Glomerular endothelial cell (primary cell): ENCODE data around the gene GSN. TPM values are rescaled to one million over a fixed set of nuclear protein-coding genes. Genes with fewer than 3 reads are reported as not detected.

Source experiments
- DNase-seq: peaks from one replicate; pipeline ENCODE4 v3.0.0-alpha.2; 2011; ENCODE audit warnings: low read depth, low spot score; ENCODE audit errors: extremely low read depth
- total RNA-seq: library from RNA; depleted of rRNA; stranded (reverse); fragments of >200 nt; gene quantifications from 2 replicates; pipeline ENCODE4 v1.2.3, GENCODE V29; 2015

The GSN gene
- total RNA-seq, 1 donor from 2014 or later: 243 TPM

GRCh38 chr9:121344184-121344583 is 76.2 kb downstream of the GSN start:
- no peak for DNase-seq

- no peak for DNase-seq
Observed at GRCh38 chr9:121345070-121345469, 77.1 kb downstream of the GSN start.

DNA sequence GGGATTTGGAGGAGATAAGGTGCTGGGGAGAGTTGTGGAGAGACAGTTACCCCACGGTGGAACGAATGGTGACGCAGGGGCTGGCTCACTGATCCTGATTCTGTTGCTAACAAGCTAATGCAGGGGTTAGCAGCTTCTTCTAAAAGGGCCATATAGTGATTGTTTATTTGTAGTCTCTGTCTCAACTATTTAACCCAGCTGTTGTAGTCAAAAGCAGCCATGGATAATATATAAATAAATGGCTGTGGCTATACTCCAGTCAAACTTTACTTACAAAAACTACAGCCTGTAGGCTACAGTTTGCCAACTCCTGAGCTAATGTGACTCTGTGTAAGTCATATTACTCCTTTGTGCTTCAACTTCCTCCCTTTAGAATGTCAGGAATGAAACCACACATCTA is 80.3 kb downstream of the GSN start:
- no peak for DNase-seq

- no peak for DNase-seq
Observed at GRCh38 chr9:121349009-121349408, 81.0 kb downstream of the GSN start.

DNA sequence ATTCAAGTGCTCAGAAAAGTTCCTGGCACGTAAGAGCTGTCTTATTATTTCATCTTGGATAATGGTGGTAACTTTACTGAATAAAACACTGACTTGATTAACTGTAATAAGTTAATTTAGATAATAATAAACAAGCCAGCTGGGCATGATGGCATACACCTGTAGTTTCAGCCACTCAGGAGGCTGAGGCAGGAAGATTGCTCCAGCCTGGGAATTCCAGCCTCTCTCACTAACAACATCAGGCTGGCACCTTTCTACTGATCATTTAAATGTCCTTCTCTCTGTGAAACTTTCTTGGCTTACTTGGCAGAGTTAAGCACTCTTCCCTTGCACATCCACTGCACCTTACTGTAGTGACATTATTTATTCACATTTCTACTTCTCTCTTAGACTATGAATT is 82.1 kb downstream of the GSN start:
- DNase-seq: no peak

GRCh38 chr9:121350993-121351561 is 83.1 kb downstream of the GSN start:
- DNase-seq: peak; percentile 92

DNA sequence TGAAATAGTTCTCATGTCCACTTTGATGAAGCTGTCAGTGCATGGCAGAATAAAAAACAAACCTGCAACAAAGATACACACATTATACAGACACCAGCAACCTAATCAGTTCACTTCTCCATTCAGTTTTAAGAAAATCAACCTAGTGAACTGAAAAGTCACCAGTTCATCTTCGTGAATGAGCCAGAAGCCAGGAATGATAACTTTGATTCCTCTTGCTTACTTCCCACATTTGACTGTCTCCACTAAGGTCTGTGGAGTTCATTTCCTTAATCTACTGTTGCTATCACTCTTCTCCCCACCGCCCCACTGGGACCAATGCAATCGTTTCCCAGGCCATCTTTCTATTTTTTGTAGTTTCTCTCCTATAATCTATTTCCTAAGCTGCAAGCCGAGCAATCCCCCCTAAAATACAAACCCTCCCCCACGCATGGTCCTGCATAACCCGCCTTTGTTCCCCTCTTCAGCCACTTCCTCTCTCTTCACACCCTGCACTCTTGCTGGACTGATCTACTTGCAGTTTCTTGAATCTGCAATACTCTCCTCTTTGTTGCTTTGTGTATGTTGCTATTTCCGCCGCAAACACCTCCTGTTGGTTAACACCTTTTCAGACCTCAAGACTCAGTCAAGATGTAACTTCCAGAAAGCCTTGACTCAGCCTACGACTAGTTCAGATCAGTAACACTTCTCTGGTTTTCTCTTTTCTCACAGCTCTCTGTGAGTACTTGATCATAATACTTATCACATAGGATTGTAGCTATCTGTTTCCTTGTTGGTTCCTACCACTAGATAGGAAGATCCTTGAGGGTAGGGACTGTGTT is 85.5 kb downstream of the GSN start:
- no peak for DNase-seq

DNA sequence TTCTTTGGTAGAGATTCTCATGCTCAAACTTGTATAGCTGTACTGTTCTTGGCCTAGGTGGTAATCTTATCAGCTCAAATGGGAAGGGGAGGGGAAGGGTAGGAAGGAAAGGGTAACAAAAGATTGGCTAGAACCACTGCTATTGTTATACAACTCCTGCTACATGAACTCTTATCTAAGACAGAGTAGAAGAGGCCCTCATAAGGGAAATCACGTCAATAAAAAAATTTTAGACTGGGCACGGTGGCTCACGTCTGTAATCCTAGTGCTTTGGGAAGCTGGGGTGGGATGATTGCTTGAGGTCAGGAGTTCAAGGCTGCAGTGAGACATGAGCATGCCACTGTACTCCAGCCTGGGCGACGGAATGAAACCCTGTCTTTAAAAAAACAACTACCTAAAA is 86.2 kb downstream of the GSN start:
- DNase-seq: peak; percentile 86

GRCh38 chr9:121354762-121355161 is 86.8 kb downstream of the GSN start:
- no peak for DNase-seq

- DNase-seq: no peak
Observed at GRCh38 chr9:121357011-121357410, 89.0 kb downstream of the GSN start.

GRCh38 chr9:121358751-121359150 is 90.8 kb downstream of the GSN start:
- DNase-seq: no peak

DNA sequence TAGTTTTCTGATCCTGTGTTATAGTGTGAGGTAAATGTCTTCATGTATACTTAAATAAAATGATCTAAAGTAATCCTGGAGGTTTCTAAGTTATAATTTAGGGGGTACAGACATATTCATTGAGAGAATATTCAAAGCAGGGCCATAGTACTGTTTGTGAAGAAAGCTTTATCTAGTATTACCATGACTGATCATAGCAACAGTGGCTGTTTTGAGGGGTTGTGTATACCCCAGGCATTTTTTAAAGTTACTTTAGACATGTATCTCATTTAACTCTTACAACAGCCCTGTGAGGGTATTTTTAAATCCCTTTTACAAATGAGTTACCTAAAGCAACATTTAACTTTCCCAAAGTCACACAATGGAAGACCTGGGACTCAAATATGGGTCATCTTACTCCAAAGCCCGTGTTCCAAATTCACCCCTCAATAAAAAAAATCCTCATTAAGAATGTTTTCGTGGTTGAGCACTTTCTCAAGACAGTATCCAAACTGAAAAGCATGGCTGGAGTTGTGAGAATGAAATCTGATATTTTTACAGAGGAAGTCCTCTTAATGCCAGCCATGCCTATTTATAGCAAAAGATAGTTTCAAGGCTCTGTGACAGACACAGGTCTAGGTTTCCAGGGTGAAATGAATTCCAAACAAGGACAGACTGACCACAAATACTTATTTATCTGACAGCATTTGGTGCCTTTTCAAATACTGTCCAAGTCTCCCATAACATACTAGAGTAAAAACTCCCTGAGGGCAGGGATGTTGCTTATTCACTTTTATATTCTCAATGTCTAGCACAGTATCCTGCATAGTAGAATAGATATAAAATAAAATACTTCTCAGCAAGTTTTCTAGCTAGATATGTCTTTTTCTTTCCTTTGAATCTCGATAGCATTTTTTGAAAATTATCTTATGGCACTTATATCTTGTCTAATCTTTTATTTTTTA is 91.7 kb downstream of the GSN start:
- no peak for DNase-seq

DNA sequence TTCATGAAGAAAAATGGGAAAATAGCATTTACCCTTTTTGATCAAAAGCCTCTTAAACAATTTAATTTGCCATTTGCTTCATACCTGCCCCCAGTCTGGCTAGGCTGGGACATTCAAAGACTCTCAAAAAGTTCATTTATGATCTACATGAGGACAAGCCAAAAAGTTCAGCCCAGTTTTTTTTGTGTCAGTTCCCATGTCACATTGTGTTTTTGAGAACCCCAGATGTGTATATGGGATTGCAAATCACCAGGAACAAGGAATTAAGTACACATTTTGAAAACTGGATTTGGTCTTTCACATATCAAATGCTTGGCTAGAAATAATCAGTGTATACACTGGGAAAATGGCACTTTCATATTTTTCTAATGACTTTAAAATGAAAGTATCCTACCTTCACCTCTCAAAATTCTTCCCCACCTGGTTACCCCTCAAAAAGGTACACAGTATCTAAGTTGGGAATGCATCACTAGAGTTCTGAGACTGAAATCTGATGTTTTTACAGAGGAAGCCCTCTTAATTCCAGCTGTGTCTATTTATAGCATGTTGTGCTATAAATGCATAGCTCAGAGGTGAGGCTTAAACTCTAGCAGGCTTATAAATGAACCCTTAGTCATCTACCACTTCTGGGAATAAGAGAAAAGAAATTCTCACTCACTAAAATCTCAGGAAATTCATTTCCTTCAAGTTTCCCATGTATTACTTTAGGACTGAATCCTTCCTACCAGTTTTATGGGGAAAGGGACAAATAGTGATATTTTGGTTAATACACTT is 92.8 kb downstream of the GSN start:
- no peak for DNase-seq

- DNase-seq: no peak
Observed at GRCh38 chr9:121362813-121363621, 95.1 kb downstream of the GSN start.

DNA sequence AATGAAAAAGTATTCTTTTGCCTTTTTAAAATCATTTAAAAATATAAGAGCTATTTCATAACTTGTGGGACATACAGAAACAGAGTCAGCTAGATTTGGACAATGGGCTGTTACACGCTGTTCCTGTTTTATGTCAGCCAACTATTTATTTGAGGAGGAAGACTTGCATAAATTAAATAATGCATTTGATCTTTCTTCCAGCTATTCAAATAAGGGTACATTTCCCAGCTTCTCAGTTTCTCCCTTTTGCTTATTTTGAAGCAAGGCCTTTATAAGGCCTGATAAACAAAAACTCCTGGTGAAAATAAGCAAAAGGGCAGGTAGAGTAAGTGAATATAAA is 95.6 kb downstream of the GSN start:
- DNase-seq: no peak

DNA sequence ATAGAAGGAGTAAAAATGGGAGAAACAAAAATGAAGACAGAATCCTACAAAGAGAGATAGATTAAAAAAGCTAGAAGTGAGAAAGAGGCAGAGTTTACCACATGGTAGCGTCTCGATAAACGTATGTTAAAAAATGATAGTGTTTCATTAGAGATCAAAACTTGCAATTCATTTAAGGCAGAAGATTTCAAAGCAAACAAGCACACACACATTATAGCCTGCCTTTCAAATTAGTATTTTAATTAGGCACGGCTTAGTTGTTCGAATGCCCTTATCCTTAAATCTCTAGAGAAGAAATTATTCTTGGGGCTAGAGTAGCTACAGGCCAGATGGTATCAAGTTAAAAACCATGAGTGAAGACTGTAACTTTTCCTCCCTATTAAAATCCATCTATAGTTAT is 96.1 kb downstream of the GSN start:
- no peak for DNase-seq

DNA sequence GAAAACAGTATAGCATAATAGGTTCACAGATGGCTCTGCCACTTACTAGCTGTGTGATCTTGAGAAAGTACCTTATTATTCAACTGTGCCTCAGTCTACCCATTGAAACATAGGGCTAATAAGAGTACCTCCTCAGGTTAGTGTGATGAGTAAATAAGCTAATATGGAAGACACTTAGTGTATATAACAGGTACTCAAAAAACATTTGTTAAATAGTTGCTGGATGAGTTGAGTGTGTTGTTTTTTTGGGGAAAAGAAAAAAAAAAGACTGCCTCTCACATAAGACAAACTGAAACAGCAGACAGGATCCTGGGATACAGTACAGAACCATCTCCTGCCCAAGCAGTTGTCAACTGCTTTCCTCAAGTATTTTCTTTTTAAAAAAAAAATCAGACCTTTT is 96.9 kb downstream of the GSN start:
- DNase-seq: no peak

- DNase-seq: no peak
Observed at GRCh38 chr9:121365564-121365963, 97.6 kb downstream of the GSN start.

DNA sequence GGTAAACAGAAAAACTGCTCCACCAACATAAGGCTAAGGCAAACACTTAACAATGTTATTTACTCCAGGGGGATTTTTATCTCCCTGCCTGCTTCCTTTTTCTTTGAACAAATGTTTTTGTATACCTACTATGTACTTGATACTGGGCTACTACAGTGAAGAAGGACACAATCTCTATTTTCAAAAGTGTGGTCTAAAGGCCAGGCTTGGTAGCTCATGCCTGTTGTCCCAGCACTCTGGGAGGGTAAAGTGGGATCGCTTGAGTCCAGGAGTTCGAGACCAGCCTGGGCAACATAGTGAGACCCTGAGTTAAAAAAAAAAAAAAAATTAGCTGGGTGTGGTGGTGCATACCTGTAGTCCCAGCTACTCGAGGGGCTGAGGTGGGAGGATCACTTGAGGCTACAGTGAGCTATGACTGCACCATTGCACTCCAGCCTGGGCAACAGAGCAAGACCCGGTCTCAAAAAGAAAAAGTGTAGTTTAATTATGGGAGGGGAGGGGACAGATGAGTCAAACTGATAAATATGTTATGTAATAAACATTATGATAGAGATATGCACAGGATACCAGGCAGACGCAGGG is 98.7 kb downstream of the GSN start:
- DNase-seq: no peak
